GM21360 (cell line): ENCODE results near the gene IFFO2.

Experiments
- ATAC-seq: cut with Tn5 transposase; IDR thresholded peaks from one replicate; pipeline ENCODE4 v1.9.1; 2021; ENCODE audit warnings: mild to moderate bottlenecking, moderate library complexity; ENCODE audit not compliant: unreplicated experiment

The IFFO2 gene

GRCh38 chr1:18972991-18973390 is 16.5 kb upstream of the IFFO2 start:
- no peak for ATAC-seq

GRCh38 chr1:18972531-18972930 is 16.1 kb upstream of the IFFO2 start:
- ATAC-seq, result no peak

GRCh38 chr1:18970762-18971161 is 14.3 kb upstream of the IFFO2 start:
- no peak for ATAC-seq

- ATAC-seq, result no peak
These were observed 13.9 kb upstream of the IFFO2 start for GRCh38 chr1:18970358-18970757.

GRCh38 chr1:18967066-18967690 is 10.7 kb upstream of the IFFO2 start:
- ATAC-seq, result no peak

GRCh38 chr1:18965206-18966173 is 9.0 kb upstream of the IFFO2 start:
- ATAC-seq, result no peak

- ATAC-seq, result no peak
These were observed 7.5 kb upstream of the IFFO2 start for GRCh38 chr1:18963968-18964367.

- no peak for ATAC-seq
These were observed 6.6 kb upstream of the IFFO2 start for GRCh38 chr1:18962855-18963737.

GRCh38 chr1:18962121-18962721 is 5.7 kb upstream of the IFFO2 start:
- ATAC-seq, result no peak

GRCh38 chr1:18960821-18961220 is 4.3 kb upstream of the IFFO2 start:
- no peak for ATAC-seq

GRCh38 chr1:18960409-18960808 is 3.9 kb upstream of the IFFO2 start:
- ATAC-seq, result no peak

- no peak for ATAC-seq
These were observed 3.1 kb upstream of the IFFO2 start for GRCh38 chr1:18959591-18959990.

- ATAC-seq, result no peak
These were observed 1.2 kb upstream of the IFFO2 start for GRCh38 chr1:18957532-18958300.

- ATAC-seq, result no peak
These were observed 653 bp upstream of the IFFO2 start for GRCh38 chr1:18957136-18957521.

GRCh38 chr1:18955441-18956192 is 859 bp downstream of the IFFO2 start:
- peak; percentile 13 for ATAC-seq

GRCh38 chr1:18955131-18955440 is 1.4 kb downstream of the IFFO2 start:
- no peak for ATAC-seq

- ATAC-seq, result no peak
These were observed 2.0 kb downstream of the IFFO2 start for GRCh38 chr1:18954270-18955071.

- ATAC-seq, result no peak
These were observed 2.7 kb downstream of the IFFO2 start for GRCh38 chr1:18953731-18954231.
